Measurements from ENCODE around the gene ANKRD23.

ANKRD23 gene

GRCh38 chr2:96884299-96885094 lies 40.7 kb upstream of the ANKRD23 start:
- H3K4me3 ChIP-seq (ENCODE audit: low read depth in 1 of 5, low read length in 5 of 5): no peak overlapping the region
- H3K9me3 ChIP-seq (ENCODE audit: control insufficient read depth in 5 of 5, low read length in 5 of 5): no peaks in the 10 kb centered on the region
- no peaks in the 10 kb centered on the region for H3K36me3 ChIP-seq (ENCODE audit: control insufficient read depth in 5 of 5, insufficient read depth in 5 of 5, low read length in 5 of 5)
- H3K4me1 ChIP-seq (ENCODE audit: control insufficient read depth in 5 of 5, insufficient read depth in 5 of 5, low read length in 5 of 5): peaks cover 5 to 51% (median 20%) of the 10 kb centered on the region in 5 donors
- no peak overlapping the region for H3K27ac ChIP-seq (ENCODE audit: low read depth, low read length)
- peaks cover 0 to 3% (median 0%) of the 10 kb centered on the region in 5 donors for H3K27me3 ChIP-seq (ENCODE audit: control insufficient read depth in 5 of 5, insufficient read depth in 4 of 5, low read length in 5 of 5)
- H3K9ac ChIP-seq (ENCODE audit: low read length in 5 of 5): no peak overlapping the region

- H3K9ac ChIP-seq (ENCODE audit: low read length in 5 of 5): no peak overlapping the region
- no peaks in the 10 kb centered on the region for H3K36me3 ChIP-seq (ENCODE audit: control insufficient read depth in 5 of 5, insufficient read depth in 5 of 5, low read length in 5 of 5)
- peaks cover 3 to 44% (median 13%) of the 10 kb centered on the region in 5 donors for H3K4me1 ChIP-seq (ENCODE audit: control insufficient read depth in 5 of 5, insufficient read depth in 5 of 5, low read length in 5 of 5)
- no peak overlapping the region for H3K27ac ChIP-seq (ENCODE audit: low read depth, low read length)
- peaks cover 0 to 4% (median 3%) of the 10 kb centered on the region in 5 donors for H3K27me3 ChIP-seq (ENCODE audit: control insufficient read depth in 5 of 5, insufficient read depth in 4 of 5, low read length in 5 of 5)
- no peak overlapping the region for H3K4me3 ChIP-seq (ENCODE audit: low read depth in 1 of 5, low read length in 5 of 5)
- H3K9me3 ChIP-seq (ENCODE audit: control insufficient read depth in 5 of 5, low read length in 5 of 5): no peaks in the 10 kb centered on the region
Observed at GRCh38 chr2:96883306-96883705, 39.5 kb upstream of the ANKRD23 start.

GRCh38 chr2:96882906-96883305 lies 39.1 kb upstream of the ANKRD23 start:
- no peak overlapping the region for H3K27ac ChIP-seq (ENCODE audit: low read depth, low read length)

GRCh38 chr2:96882230-96882629 lies 38.4 kb upstream of the ANKRD23 start:
- H3K9me3 ChIP-seq (ENCODE audit: control insufficient read depth in 5 of 5, low read length in 5 of 5): no peaks in the 10 kb centered on the region
- H3K4me1 ChIP-seq (ENCODE audit: control insufficient read depth in 5 of 5, insufficient read depth in 5 of 5, low read length in 5 of 5): peaks cover 0 to 33% (median 3%) of the 10 kb centered on the region in 5 donors
- no peak overlapping the region for H3K4me3 ChIP-seq (ENCODE audit: low read depth in 1 of 5, low read length in 5 of 5)
- no peak overlapping the region for H3K9ac ChIP-seq (ENCODE audit: low read length in 5 of 5)
- H3K36me3 ChIP-seq (ENCODE audit: control insufficient read depth in 5 of 5, insufficient read depth in 5 of 5, low read length in 5 of 5): no peaks in the 10 kb centered on the region
- H3K27ac ChIP-seq (ENCODE audit: low read depth, low read length): no peak overlapping the region
- peaks cover 0 to 7% (median 3%) of the 10 kb centered on the region in 5 donors for H3K27me3 ChIP-seq (ENCODE audit: control insufficient read depth in 5 of 5, insufficient read depth in 4 of 5, low read length in 5 of 5)

More at GRCh38 chr2:96882906-96883305, 39.1 kb upstream of the ANKRD23 start:
- Histone ChIP-seq H3K9me3 (ENCODE audit: control insufficient read depth in 5 of 5, low read length in 5 of 5) (no peaks in the 10 kb centered on the region), H3K4me3 (ENCODE audit: low read depth in 1 of 5, low read length in 5 of 5) (no peak overlapping the region), H3K4me1 (ENCODE audit: control insufficient read depth in 5 of 5, insufficient read depth in 5 of 5, low read length in 5 of 5) (peaks cover 3 to 40% (median 9%) of the 10 kb centered on the region in 5 donors), H3K36me3 (ENCODE audit: control insufficient read depth in 5 of 5, insufficient read depth in 5 of 5, low read length in 5 of 5) (no peaks in the 10 kb centered on the region), H3K27me3 (ENCODE audit: control insufficient read depth in 5 of 5, insufficient read depth in 4 of 5, low read length in 5 of 5) (peaks cover 0 to 7% (median 3%) of the 10 kb centered on the region in 5 donors), H3K9ac (ENCODE audit: low read length in 5 of 5) (no peak overlapping the region)

GRCh38 chr2:96881349-96882195 lies 37.8 kb upstream of the ANKRD23 start:
- H3K9me3 ChIP-seq (ENCODE audit: control insufficient read depth in 5 of 5, low read length in 5 of 5): no peaks in the 10 kb centered on the region
- H3K9ac ChIP-seq (ENCODE audit: low read length in 5 of 5): no peak overlapping the region
- H3K4me3 ChIP-seq (ENCODE audit: low read depth in 1 of 5, low read length in 5 of 5): no peak overlapping the region
- peaks cover 0 to 7% (median 3%) of the 10 kb centered on the region in 5 donors for H3K27me3 ChIP-seq (ENCODE audit: control insufficient read depth in 5 of 5, insufficient read depth in 4 of 5, low read length in 5 of 5)
- no peaks in the 10 kb centered on the region for H3K36me3 ChIP-seq (ENCODE audit: control insufficient read depth in 5 of 5, insufficient read depth in 5 of 5, low read length in 5 of 5)
- no peak overlapping the region for H3K27ac ChIP-seq (ENCODE audit: low read depth, low read length)
- H3K4me1 ChIP-seq (ENCODE audit: control insufficient read depth in 5 of 5, insufficient read depth in 5 of 5, low read length in 5 of 5): peaks cover 0 to 30% (median 0%) of the 10 kb centered on the region in 5 donors

- Histone ChIP-seq H3K36me3 (ENCODE audit: control insufficient read depth in 5 of 5, insufficient read depth in 5 of 5, low read length in 5 of 5) (no peaks in the 10 kb centered on the region), H3K27me3 (ENCODE audit: control insufficient read depth in 5 of 5, insufficient read depth in 4 of 5, low read length in 5 of 5) (peaks cover 0 to 7% (median 3%) of the 10 kb centered on the region in 5 donors), H3K9ac (ENCODE audit: low read length in 5 of 5) (no peak overlapping the region), H3K4me3 (ENCODE audit: low read depth in 1 of 5, low read length in 5 of 5) (no peak overlapping the region), H3K4me1 (ENCODE audit: control insufficient read depth in 5 of 5, insufficient read depth in 5 of 5, low read length in 5 of 5) (peaks cover 0 to 28% (median 0%) of the 10 kb centered on the region in 5 donors), H3K27ac (ENCODE audit: low read depth, low read length) (no peak overlapping the region), H3K9me3 (ENCODE audit: control insufficient read depth in 5 of 5, low read length in 5 of 5) (no peaks in the 10 kb centered on the region)
Observed at GRCh38 chr2:96880891-96881273, 37.1 kb upstream of the ANKRD23 start.

GRCh38 chr2:96879545-96880040 lies 35.8 kb upstream of the ANKRD23 start:
- H3K9ac ChIP-seq (ENCODE audit: low read length in 5 of 5): no peak overlapping the region
- H3K4me1 ChIP-seq (ENCODE audit: control insufficient read depth in 5 of 5, insufficient read depth in 5 of 5, low read length in 5 of 5): peaks cover 0 to 22% (median 5%) of the 10 kb centered on the region in 5 donors
- peaks cover 0 to 7% (median 3%) of the 10 kb centered on the region in 5 donors for H3K27me3 ChIP-seq (ENCODE audit: control insufficient read depth in 5 of 5, insufficient read depth in 4 of 5, low read length in 5 of 5)

GRCh38 chr2:96878796-96879544 lies 35.1 kb upstream of the ANKRD23 start:
- Histone ChIP-seq H3K27me3 (ENCODE audit: control insufficient read depth in 5 of 5, insufficient read depth in 4 of 5, low read length in 5 of 5) (peaks cover 0 to 7% (median 3%) of the 10 kb centered on the region in 5 donors), H3K9me3 (ENCODE audit: control insufficient read depth in 5 of 5, low read length in 5 of 5) (no peaks in the 10 kb centered on the region), H3K27ac (ENCODE audit: low read depth, low read length) (no peak overlapping the region), H3K36me3 (ENCODE audit: control insufficient read depth in 5 of 5, insufficient read depth in 5 of 5, low read length in 5 of 5) (no peaks in the 10 kb centered on the region), H3K4me1 (ENCODE audit: control insufficient read depth in 5 of 5, insufficient read depth in 5 of 5, low read length in 5 of 5) (peaks cover 0 to 22% (median 11%) of the 10 kb centered on the region in 5 donors), H3K9ac (ENCODE audit: low read length in 5 of 5) (no peak overlapping the region), H3K4me3 (ENCODE audit: low read depth in 1 of 5, low read length in 5 of 5) (no peak overlapping the region)

More at GRCh38 chr2:96879545-96880040, 35.8 kb upstream of the ANKRD23 start:
- Histone ChIP-seq H3K4me3 (ENCODE audit: low read depth in 1 of 5, low read length in 5 of 5) (no peak overlapping the region), H3K27ac (ENCODE audit: low read depth, low read length) (no peak overlapping the region), H3K36me3 (ENCODE audit: control insufficient read depth in 5 of 5, insufficient read depth in 5 of 5, low read length in 5 of 5) (no peaks in the 10 kb centered on the region), H3K9me3 (ENCODE audit: control insufficient read depth in 5 of 5, low read length in 5 of 5) (no peaks in the 10 kb centered on the region)

- Histone ChIP-seq H3K4me3 (ENCODE audit: low read depth in 1 of 5, low read length in 5 of 5) (no peak overlapping the region), H3K9ac (ENCODE audit: low read length in 5 of 5) (no peak overlapping the region), H3K27me3 (ENCODE audit: control insufficient read depth in 5 of 5, insufficient read depth in 4 of 5, low read length in 5 of 5) (peaks cover 0 to 7% (median 3%) of the 10 kb centered on the region in 5 donors), H3K36me3 (ENCODE audit: control insufficient read depth in 5 of 5, insufficient read depth in 5 of 5, low read length in 5 of 5) (no peaks in the 10 kb centered on the region), H3K27ac (ENCODE audit: low read depth, low read length) (no peak overlapping the region), H3K9me3 (ENCODE audit: control insufficient read depth in 5 of 5, low read length in 5 of 5) (no peaks in the 10 kb centered on the region), H3K4me1 (ENCODE audit: control insufficient read depth in 5 of 5, insufficient read depth in 5 of 5, low read length in 5 of 5) (peaks cover 3 to 29% (median 18%) of the 10 kb centered on the region in 5 donors)
Observed at GRCh38 chr2:96878171-96878570, 34.4 kb upstream of the ANKRD23 start.
